Kasumi-1 (cell line): ENCODE results near the gene ELOVL1.
"Not testable (repeated sequence)": the region's sequence is repeated elsewhere in the genome, so short reads cannot be mapped to it uniquely, and the experiment has no call there.

Experiments
- DNase-seq, 2 experiments: peaks; one replicate each; lab custom pipeline; 2025; lab: John Stamatoyannopoulos, UW

Gene ELOVL1

DNA sequence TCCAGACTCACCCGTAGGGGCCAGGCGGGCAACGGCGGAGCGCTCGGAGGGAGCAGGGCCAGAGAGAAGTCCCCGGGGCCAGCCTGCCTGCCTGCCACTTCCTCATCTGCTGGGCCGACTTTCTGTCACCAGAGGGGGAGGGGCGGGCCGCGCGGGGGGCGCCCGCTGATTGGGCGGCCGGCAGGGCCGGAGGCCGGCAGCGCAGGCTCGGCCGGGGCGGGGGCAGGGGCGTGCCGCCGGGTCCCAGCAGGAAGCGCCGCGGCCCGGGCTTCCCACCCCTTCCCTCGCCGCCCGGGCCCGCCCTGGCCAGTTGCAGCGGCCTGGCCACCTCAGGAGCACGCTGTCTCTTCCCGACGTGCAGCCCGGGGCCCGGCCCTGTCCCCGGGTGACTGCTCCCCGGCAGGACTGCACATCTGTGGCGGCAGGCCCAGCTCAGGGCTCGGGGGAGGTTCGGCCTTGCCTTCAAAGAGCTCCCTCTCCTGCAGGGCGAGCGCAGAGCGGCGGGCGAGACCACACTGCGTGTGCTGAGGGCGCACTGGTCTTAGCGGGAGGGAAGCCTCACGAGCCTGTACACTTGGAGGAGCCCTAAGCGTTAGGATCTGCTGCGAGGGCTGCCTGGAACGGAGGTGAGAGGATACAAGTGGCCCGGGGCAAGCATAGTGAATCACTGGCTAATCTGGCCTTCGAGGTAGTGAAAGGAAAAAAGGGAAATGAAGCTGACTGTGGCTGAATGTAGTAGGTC is at the start of gene ELOVL1:
Gene ELOVL1 (minus strand): TSS at position 108 of the 742 bp plus-strand sequence. CDS start 2,402 bp downstream, outside the sequence.
- DNase-seq: peak; percentile 77 to 82

DNA sequence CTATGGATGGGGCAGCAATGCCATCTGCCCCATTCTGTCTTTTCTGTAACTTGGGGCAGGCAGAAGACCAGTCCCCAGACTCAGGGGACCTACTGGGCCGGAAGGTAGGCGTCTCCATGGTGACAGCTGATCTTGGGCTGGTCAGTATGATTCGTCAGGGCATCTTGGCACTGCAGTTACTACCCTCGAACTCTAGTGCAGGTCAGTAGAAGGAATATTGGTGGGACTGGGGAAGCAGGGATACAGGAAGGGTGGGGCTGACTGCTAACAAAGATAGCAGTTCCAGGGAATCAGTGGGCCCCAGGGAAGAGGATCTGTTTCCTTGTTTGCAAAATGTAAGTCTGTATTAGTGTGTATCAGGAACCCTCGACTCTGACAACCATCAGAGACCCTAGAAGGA is 48.1 kb upstream of the ELOVL1 start:
- DNase-seq: no peak

DNA sequence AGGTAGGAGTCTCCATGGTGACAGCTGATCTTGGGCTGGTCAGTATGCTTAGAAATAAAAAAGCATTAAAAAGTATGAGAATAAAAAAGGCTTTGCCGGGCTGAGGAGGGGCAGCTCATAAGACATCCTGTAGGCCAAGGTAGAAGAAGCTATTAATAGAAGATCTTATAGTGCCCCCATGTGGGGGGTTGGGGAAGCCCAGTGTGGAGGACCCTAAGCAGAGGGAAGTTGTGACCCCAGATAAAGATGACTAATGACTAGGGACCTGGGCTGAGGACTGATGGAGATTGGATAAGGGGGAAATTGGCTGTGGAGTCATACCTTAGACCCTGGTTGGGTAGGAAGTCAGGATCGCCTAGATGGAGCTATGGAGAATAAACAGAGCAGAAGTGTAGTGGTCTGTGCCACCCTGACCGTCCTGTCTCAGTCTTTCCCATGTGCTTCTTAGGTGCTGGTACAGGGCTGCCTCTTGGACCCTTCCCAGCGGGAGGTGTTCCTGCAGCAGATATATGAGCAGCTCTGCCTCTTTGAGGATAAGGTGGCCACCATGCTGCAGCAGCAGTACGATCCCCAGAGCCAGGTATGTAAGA is 46.9 kb upstream of the ELOVL1 start:
- DNase-seq: peak; percentile 71 to 82

DNA sequence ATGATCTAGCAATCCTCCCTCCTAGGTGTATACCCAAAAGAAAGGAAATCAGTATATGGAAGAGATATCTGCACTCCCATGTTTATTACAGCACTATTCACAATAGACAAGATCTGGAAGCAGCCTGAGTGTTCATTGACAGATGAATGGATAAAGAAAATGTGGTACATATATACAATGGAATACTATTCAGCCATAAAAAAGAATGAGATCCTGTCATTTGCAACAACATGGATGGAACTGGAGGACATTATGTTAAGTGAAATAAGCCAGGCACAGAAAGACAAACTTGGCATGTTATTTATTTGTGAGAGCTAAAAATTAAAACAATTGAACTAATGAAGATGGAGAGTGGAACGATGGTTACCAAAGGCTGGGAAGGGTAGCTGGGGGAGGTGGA is 45.6 kb upstream of the ELOVL1 start:
- DNase-seq: not testable (repeated sequence)

DNA sequence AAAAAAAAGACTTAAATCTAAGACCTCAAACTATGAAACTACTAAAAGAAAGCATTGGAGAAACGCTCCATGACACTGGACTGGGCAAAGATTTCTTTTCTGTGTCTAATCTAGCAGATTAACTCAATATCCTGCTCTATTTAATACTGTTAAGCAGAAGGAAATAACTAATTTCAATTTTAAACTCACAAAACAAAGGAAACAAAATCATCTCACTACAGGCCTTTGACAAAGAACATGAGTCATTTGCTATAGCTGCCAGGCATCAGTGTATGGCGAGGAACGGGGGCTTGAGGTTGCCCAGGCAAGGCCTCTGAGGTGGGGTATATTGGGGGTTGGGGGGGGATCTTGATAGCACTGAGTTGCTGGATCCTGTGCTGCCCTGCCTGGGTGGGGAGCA is 42.8 kb upstream of the ELOVL1 start:
- DNase-seq: no peak

DNA sequence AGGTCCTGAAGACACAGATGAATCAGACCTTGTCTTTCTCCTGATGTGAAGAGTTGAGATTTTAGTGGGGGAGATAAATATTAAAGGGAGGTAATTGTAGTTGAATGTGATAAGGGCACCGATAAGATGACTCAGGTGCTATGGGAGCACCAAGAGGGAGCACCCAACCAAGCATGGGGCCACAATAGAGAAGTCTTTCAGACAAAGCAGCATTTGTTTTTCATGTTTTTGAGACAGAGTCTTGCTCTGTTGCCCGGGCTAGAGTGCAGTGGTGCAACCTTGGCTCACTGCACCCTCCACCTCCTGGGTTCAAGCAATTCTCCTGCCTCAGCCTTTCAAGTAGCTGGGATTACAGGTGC is 38.0 kb upstream of the ELOVL1 start:
- no peak for DNase-seq

DNA sequence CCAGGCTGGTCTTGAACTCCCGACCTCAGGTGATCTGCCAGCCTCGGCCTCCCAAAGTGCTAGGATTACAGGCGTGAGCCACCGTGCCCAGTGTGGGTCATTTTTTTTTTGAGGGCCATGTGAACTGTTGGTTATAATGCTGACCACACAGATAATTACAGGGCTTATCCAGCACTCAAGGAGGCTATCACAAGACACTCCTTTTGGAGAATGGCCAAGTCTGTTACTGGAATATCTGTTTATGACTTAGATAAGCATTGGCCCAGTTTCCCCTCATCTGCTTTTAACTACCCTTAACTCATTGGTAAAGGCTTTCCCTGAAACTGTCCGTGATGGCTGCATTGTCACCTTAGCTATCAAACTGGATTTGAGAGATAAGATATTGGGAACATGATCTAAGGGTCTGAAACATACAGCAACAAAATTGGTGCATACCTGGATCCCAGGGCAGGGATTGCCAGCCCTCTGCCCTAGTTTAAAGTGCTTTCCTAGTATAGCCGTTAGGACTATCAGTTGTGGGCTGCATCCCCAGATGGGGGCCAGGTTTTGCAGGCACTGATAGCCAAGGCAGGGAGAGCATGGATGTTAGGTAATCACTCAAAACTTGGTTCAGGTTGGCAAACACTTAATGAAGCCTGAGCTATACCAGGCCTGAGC is 37.5 kb upstream of the ELOVL1 start:
- no peak for DNase-seq

DNA sequence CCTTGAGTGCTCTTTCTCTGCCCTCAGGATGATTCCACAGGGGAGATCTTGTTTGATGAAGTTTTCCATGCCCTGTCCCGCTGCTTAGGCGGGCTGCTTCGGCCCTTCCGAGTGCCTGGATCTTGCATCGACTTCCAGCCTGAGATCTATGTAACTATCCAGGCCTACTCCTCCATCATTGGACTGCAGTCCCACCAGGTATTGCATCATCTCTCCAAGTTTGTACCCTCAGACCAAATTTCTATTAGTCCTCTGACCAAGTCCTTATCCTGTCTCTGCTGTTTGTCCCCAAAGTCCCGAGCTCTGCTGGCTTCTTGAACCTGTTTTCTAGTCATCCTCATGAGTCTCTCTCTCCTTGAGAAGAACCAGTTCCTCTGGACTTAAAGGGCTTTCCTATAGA is 36.5 kb upstream of the ELOVL1 start:
- no peak for DNase-seq

DNA sequence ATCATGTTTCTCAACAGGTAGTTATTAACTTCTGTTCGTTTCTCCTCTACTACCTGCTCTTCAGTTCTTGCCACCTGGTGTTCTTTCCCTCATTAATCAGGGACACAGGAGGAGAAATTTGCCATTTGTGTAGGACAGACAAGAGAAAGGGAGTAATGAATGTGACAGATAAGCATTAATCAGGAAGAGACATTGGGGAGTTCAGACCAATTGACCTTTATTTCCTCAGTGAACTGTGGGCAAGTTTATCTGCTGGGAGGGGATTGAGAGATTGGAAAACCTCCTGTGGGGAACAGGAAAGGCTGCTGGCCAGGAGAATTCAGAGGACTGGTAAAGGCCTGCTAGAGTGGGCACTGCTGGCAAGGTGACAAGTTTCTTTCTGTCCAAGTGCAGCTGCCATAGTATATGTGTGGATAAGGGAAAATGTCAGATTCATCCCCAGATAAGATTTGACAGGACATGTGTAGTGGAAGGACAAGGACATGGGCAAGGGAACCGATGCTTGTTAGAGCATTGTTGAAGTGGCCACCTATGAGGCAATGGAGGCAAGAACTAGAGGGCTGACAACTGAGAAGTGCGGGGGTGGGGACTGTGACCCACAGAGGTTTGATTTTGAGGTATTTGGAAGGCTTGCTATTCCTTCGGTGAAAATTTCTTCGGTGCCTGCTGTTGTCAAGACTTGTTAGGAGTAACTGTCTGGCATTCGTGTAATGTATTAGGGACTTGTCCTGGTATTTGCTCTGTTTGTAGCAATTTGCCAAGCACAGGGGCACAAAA is 34.5 kb upstream of the ELOVL1 start:
- no peak for DNase-seq

DNA sequence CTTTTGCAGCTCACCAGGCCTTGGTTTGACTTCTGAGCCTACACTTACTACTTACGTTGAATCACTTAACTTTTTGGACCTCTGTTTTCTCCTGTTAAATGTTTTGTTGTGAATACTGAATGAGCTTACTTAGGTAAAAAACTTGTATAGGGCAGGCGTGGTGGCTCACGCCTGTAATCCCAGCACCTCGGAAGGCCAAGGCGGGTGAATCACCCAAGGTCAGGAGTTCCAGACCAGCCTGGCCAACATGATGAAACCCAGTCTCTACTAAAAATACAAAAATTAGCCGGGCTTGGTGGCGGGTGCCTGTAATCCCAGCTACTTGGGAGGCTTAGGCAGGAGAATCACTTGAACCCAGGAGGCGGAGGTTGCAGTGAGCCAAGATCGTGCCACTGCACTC is 32.6 kb upstream of the ELOVL1 start:
- DNase-seq: not testable (repeated sequence)

DNA sequence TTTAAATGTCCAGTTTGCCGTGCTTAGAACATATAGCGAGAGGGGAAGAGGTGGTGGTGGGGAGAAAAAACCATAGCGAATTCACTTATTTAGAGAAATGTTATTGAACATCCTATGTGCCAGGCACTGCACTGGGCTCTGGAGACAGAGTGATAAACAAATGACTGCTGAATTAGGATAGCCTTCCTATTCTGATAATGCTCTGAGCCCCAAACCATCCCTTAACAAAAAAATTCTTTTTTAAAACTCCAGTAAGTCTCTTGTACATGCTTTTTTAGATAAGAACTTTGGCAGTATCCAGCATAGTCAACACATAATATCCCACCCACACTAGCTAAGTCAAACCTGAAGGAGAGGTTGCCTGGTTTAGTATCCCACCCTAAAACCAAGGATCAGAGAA is 30.4 kb upstream of the ELOVL1 start:
- no peak for DNase-seq

DNA sequence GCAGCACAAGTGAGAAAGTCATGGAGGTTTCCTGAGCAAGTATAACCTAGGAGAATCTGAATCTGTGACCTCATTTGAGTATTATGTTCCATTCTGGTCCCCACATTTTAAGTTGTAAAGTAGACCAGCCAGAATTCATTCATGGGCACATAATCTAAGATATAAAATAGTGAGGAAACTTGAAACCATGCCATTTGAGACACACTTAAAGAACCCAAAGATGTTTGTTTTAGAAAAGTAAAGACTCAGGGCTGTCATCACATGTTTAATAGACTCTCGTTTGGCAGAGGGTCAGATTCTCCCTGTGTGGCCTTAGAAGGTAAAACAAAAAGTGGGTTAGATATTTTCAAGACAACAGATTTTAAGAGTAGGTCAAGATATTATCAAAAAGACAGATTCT is 28.2 kb upstream of the ELOVL1 start:
- no peak for DNase-seq

DNA sequence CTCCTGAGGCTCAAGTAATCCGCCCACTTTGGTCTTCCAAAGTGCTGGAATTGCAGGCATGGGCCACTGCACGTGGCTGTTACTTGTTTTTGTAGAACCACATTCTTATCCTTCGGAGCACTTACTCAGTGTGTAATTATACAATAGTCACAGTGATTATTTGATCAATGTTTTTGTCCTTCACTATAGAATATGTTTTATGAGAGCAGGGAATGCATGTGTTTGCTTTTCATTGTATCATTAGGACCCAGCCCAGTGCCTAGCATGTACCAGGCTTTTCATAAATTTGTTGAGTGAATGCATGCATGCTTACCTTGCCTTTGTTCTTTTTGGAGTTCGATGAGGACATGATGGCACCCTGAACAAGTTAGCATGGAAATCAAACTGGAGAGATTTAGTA is 27.7 kb upstream of the ELOVL1 start:
- no peak for DNase-seq

DNA sequence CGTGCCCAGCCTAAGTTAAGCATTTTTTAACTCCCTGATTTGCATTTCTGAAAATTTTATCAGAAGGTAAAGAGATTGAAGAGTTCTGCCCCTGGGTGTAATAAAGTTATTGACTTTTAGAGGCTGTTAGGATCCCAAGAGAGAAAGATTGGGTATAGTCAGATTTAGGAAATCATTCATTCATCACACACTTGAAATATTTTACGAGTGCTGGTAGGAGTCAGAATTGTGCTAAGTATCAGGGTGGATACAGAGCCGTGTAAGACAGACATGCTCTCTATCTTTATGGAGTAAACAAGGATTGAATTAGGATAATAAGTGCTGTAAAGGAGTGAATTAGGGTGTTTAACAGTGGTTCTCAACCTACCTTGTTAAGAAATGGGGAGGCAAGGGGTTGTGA is 24.9 kb upstream of the ELOVL1 start:
- DNase-seq: no peak

DNA sequence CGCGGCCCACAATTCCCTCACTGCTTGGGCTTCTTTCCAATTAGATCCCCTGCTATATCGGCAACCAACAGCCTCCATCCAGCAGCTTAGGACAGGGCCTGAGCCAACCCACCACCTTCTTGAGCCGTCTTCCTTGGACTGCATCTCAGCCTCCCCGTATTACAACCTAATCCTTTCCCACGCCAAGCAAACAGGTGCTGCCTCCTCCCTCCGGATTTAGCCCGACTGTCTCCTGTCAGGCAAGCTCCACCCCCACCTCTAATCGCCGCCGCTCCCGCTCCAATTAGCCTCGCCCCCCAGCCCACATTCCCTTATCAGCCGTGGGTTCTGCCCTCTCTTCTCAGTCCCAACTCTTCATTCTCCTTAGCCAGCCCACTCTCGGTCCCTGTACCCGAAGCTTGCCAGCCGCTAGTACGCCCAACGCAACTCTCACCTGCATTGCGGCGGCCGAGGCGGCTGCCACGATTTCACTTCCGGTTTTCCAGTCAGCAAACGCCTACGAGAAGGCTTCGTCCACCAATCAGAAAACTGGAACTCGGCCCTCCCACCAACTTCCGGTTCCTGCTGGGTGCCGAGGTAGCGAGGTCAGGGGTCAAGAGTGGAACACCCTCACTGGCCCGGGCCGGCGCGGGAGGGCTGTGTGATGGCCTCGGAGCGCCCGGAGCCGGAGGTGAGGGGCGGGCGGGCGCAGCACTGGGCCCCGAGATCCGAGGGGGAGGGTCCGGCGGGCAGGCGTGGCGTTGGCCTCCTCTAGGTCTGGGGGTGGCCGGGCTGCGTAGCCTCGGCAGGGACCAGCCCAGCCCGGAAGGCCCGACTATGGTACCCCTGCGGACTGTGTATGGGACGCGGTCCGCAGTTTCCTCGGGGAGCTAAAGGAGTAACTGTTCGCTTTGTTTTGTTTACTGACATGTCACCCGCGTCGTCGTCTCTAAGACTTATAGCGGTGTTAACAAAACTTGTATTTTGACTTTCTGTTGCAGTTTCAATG is 21.8 kb upstream of the ELOVL1 start, which contains the start of the genes MED8 and SZT2:
Gene MED8 (minus strand): TSS at position 475 of the 988 bp plus-strand sequence. CDS start 36 bp downstream, at position 439.
Gene SZT2 (plus strand): TSS at position 574 of the 988 bp plus-strand sequence. CDS start 70 bp downstream, at position 644.
- peak; percentile 92 for DNase-seq

DNA sequence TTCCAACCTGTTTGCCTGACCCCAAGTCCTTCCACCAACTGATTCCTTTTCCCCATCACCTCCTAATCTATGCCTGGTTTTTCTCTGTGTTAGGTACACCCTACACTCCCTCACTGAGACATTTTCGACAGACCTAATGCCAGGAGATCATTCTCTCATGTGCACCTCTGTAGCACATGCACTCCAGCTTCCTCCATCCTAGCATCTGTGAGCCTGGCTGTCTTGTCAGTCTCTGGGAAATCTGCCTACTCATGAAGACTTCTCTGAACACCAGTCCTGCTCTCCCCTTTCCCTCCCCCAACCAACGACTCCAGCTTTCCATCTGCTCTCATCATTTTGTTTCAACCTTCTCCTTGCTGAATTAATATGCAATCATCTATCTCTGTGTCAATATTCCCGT is 20.8 kb upstream of the ELOVL1 start:
- DNase-seq: no peak

DNA sequence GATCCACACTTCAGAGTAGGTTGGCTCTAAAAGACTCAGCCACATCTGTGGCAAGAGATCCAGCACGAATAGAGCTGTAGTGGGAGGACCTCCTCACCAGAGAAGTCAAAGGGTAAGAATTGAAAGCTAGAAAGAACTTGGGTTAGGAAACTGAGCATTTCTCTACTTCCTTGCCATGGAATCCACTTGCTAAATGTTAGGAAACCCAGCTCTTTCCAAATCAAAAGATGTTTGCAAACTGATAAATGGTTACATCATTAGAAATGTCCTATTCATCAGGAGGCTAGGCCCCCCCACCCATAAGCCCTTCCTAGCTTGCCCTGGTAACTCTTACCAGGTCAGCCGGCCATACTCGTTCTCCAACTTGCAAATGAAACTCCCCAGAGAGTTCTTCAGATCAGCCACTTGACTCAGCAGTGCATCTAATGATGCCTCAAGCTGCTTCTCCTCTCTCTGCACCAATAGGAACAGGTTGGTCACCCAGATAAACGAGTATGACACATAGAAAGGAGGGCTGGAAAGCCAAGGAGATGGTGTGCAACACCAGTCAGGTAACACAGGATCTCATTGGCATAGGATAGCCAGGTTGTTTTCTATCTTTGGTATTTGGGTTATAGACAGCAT is 20.3 kb upstream of the ELOVL1 start:
- no peak for DNase-seq

DNA sequence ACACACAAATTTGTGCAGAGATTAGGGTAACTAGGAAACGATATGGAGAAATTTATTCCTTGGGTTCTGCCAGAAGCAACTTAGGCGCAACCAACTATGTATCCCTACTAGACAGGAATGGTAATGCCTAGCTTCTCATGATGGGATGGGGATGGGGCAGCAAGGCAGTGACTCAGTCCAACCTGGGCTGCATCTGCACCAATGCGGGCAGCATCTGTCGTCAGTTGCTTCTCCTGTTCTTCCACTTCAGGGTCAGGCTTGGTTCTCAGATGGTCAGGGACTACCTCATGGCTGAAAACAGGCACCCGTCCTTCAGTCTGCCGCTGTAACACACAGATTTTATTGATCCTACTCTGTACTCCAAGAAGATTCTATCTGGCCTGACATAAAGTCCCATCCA is 18.9 kb upstream of the ELOVL1 start:
- no peak for DNase-seq

DNA sequence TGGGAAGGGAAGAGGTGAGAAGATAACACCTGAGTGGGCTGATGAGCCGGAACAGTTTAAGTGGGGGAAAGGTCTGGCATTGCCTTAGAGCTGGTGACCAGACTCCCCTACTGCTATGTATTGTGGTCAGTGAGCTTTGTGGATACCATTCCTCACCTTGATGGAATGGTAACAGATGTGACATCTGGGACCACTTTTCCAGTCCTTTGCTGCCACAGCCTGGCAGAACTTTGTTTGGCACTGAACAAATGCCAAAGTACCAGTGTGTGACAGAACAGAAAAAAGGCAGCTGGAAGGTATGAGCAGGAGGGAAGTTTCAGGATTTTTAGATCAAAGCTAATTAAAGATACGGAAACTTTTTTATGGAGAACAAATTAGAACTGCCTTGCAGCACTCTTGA is 15.6 kb upstream of the ELOVL1 start:
- DNase-seq: no peak

DNA sequence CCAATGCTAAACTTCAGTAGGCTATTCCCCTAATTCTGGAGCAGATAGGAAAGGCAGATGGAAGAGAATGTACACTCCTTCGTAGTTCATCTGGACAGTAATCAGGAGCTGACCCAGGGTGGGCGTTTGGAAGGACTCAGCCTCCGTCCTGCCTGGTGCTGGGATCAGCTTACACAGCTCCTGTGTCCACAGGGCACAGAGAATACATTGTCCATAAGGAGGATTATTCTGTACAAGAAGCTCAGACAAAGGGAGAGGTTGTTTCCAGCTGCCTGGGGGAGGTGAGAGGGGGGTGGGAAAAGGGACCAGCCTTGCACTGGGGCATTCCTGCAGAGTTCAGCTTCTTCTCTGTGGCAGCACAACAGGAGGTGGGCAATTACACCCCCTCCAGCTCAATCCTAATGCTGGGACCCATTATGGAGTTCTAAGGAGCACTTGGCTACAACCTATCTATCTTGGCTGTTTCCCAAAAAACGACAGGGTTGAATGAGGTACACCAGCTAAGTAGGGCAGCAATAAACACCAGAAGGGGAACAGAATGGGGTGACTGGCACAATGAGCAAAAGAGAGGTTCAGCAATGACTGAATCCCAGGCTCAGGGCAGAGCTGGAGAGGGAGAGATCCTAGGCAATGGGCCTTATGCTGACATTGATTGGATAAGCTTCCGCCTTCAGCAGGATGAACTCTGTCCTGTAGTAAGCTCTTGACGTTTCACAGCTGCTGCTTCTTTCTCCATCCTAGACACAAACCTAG is 14.4 kb upstream of the ELOVL1 start:
- no peak for DNase-seq
